ENCODE measurements around the gene IL17REL. TPM values are rescaled to one million over a fixed set of nuclear protein-coding genes. Genes with fewer than 3 reads are reported as not detected.

Gene IL17REL
- total RNA-seq, 1 donor from 2014 or later: not detected

DNA sequence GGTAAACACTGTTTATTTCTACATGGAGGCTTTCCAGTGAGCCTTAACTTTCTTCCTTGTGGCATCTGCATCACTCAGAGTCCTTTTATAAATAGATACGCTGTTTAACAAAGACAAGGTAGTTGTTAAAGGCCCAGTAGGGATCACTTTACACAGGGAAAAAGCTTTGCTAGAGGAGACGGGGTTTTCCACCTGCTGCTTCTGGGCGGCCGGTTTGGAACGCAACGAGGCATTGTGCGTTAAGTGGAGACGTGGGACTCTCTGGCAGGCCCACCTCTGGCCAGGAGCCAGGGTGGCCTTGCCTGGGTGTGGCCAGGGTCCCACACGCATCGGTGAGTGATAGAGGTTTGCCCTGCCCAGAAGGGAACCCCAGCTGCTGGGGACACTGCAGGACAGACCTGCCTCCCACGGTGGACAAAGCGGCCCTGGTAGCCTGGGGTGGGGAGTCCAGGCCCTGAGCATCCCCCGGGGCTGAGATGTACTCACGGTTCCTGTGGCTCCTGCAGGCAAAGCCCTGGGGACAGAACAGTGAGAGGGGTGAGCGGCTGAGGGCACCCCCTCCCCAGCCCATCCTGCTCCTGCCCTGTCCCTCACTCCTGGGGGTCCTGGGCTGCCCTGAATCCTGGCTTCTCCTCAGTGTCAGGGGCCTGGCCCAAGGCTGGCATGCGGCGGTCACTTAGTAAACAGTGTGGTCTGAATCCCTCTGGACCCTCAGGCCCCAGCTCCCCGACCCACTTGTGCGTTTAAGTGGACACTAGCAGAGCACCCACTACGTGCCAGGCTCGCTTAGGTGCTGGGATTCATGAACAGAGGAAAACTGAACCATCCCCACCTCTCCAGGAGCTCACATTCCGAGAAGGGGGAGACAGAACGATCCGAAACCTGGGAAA lies 4.2 kb downstream of the IL17REL start:
- no peak for DNase-seq (ENCODE audit: extremely low read depth, low read depth, low spot score)

DNA sequence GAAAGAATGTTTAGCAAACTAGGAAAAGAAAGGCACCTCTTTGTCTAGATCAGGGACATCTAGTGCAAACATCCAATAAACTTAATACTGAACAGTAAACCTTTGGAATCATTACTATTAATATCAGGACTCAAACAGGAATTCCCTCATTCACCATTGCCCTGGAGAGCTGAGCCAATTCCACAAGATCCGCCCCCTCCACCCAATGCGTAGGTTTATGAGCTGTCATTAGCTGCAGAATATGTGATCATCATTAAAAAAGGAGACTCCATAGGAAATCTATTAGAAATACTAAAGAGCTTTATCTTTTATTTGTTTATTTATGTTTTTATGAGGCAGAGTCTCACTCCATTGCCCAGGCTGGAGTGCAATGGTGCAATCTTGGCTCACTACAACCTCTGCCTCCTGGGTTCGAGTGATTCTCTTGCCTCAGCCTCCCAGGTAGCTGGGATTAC lies 5.5 kb downstream of the IL17REL start:
- no peak for DNase-seq (ENCODE audit: extremely low read depth, low read depth, low spot score)

- DNase-seq (ENCODE audit: extremely low read depth, low read depth, low spot score): no peak
Observed at GRCh38 chr22:50004918-50005317, 7.6 kb downstream of the IL17REL start.

DNA sequence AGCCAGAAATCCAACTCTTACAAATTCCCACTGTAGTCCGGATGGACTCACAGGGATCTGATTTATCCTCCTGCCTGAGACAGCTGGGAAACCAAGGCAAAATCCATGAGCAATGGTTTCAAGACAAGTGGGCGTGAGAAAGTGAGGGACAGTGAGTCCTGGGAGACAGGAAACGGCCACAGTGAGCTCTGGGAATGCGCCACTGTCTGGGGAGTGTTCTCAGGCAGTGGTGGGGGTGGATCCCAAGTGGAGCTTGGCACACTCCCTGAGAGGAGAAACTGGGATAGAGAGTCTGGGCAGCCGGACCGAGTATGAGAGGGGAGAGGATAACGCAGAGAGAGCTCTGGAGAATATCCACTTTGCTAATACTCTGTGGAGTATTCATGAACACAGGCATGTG lies 9.8 kb downstream of the IL17REL start:
- no peak for DNase-seq (ENCODE audit: extremely low read depth, low read depth, low spot score)

- DNase-seq (ENCODE audit: extremely low read depth, low read depth, low spot score): no peak
Observed at GRCh38 chr22:50001388-50002231, 11.0 kb downstream of the IL17REL start.

DNA sequence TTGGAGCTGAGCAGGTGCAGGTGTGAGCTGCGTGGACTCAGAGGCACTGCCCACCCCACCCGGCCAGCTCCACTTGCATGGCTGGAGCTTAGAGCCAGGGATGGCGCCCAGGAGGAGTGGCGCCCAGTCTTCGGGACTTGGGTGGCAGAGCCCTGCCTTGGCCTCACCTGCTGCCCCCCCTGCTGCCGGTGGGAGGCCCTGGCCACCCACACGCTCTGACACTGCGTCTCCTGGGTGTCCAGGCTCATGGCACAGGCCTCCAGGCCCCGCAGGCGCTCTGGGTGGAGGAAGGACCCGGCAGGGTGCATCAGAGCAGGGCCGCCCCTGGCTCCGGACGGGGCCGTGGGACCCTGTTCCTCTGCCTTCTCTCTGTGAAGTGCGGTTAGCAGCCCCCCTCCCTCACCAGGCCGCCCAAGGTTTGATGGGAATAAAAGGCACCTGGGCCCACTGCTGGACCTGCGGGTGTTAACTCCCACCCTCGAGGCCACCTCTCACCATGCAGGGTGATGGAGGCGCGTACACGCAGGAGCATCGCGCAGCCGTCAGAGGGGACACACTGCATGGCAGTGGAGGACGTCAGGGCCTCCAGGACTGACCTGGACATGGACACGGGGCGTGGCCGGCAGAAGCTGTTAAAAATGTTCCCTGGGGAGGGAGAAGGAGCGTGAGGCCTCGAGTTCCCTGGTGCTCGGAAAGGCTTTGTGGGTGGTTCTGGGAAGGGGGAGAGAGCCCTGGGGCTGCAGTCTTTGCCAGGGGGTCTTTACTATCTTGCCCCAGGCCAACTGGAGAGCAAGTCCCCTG lies 11.8 kb downstream of the IL17REL start:
- no peak for DNase-seq (ENCODE audit: extremely low read depth, low read depth, low spot score)

DNA sequence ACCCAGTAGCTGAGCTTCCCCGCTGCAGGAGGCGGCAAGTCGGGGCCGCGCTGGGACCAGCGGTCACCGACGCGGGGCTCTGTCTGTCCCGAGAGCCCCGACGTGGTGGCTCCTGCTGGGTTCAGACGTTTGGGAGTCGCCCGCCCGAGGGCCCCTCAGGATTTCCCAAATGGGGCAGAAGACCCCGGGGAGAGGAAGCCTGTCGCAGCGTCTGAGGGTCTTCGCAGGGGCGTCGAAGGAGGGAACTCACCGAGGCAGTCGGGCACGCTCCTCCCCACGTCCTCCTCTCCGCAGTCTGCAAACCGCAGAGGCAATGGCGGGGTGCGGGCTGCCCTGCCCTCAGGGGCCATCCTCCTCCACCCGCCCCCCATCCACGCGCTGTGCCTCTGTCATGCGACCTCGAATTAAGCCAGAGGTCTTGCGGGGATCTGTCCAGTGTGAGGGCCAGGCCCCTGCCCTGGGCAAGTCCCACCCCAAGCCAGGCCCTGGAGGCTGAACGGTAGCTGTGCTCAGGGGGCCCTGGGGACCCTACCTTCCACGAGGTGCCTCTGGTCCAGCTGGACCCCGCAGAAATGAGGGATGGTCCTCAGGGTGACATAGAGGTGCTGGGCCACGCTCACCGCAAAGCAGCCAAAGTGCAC lies 12.5 kb downstream of the IL17REL start:
- DNase-seq (ENCODE audit: extremely low read depth, low read depth, low spot score): no peak

DNA sequence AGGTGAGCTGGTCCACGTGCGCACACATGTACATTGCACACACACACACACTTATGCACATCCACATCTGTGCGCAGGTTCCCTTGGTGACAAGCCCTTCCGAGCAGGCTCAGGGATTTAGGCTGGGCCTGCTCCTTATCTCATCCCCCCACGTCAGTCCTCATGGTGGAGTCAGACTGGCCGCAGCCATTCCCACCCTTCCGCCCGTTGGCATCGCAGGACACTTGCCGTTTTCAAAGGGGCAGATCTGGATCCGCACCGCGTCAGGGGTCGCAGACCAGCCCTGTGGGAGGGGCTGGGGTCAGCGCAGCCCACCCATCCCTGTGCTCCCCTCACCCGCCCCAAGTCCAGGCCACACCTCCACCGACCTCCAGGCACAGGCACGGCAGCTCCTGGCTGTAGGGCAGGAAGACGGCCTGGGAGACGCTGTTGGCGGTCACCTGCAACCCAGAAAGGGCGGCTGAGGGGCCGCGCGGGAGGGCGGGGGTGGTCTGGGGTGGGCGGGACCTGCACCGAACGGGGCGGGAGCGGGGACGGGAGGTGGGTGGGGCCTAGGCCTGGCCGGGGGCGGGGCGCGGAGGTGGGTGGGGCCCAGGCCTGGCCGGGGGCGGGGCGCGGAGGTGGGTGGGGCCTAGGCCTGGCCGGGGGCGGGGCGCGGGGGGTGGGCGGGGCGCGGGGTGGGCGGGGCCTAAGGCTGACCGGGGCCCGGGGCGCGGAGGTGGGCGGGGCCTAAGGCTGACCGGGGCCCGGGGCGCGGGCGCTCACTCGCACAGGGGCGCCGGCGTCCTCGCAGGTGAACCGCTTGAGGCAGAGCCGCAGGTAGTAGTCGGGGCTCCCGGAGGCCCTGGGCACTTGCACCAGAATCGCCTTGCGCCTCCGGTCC lies 13.3 kb downstream of the IL17REL start:
- no peak for DNase-seq (ENCODE audit: extremely low read depth, low read depth, low spot score)

DNA sequence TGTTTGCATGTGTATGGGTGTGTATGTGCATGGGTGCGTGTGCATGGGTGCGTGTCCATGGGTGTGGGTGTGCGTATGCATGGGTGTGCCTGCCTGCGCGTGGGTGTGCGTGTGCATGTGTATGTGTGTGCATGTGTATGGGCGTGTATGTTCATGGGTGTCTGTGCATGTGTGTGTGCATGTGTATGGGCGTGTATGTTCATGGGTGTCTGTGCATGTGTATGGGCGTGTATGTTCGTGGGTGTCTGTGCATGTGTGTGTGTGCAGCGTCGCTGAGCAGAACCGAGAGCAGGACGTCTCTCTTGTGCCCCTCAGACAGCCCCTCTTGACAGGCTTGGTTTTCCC lies 13.9 kb downstream of the IL17REL start:
- DNase-seq (ENCODE audit: extremely low read depth, low read depth, low spot score): no peak

- DNase-seq (ENCODE audit: extremely low read depth, low read depth, low spot score): no peak
Observed at GRCh38 chr22:49997932-49998717, 14.4 kb downstream of the IL17REL start.

DNA sequence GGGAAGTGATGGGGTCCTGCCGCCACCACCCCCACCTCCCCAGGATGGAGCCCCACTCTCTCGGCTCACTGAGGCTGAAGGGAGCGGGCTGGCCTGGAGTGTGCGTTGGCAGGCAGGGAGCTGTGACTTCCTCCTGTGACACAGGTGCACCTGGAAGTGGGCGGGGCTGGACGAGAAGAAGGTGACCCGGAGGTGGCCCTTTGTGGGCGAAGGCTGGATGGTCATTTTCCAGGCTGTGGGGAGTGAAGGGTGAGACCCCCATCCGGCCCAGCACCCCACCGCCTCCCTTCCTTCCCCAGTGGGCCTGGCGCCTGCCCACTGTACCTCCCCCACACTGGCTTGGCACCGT lies 15.3 kb downstream of the IL17REL start:
- no peak for DNase-seq (ENCODE audit: extremely low read depth, low read depth, low spot score)

DNA sequence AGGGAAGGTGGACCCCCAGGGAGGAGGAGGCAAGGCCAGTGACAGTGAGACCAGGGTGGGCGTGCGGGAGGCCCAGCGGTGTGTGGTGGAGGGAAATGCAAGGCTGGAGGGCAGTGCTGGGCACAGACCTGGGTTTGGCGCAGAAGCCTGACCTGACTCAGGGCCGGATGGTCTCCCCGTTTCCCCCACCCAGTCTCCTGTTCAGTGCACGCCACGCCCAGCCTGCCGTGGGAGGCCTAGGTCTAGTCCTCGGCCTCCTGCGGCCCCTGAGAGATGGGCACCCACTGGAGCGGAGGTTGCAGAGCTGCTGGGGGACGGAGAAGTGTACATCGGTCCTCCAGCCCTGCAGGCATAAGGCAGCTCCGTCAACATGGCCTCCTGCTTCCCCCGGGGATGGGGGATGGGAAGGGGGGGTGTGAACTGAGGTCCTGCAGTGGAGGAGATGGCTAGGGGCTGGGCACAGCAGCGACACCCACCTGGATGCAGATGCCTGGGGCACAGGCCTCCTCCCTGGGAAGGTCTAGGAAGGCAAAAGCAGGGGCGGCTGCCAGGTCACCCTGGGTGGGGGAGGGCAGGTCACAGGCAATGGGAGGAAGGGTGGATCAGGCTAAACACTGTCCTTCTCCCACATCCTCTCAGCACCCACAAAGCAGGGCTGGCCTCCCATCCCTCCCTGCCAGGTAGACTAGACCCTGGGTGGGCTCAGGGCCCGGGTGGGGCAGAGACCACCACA lies 15.9 kb downstream of the IL17REL start:
- no peak for DNase-seq (ENCODE audit: extremely low read depth, low read depth, low spot score)

DNA sequence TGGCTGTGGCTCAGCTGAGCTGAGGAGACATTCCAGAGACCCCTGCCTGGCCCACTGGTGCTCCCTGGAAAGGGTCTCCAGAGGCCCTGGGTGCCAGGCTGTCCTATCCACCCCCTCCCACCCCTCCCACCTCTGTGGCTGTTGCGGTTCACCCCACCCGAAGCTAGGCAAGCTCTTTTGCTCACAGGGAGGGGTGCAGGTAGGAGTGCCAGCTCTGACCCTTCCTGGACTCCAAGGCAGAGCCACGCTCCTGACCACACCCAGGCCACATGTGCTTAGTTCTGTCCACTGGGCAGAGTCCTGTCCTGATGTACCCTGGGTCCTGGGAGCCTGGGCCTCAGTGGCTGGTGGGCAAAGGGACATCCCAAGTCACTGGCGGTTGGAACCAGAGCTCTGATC lies 16.4 kb downstream of the IL17REL start:
- DNase-seq (ENCODE audit: extremely low read depth, low read depth, low spot score): no peak

DNA sequence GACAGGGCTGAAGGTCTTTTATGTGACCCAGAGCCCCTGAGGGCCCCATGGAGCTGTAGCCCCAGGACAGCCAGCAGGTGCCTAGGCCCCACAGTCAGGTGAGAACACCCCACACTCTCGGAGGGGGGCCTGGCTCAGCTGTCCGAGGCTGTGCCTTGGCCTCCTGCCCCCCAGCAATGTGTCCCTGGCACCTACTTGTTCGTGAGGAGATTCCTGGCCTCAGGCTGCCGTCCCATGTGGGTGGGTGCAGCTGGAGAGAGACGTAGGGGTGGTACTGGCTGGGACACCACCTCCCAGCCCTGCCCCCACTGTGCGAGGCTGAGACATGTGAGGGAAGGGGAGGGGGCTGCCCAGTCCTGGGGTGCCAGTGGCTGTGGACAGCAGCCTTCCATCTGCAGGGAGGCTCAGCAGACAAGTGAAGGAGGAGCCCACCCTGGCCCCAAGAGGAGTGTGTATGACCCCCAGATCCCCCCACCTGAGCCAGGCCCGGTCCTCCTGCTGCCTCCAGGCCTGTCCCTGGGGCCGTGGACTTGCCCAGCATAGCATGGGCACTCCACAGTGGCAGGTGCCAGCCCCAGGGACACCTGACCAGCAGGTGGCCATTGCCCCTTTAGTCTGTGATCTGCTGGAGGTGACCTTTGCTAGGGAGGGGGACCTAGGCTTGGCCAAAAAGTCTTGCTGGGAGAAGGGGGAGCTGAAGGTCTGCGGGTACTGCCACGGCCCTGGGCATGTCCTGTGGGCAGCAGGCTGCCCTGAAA lies 17.0 kb downstream of the IL17REL start:
- no peak for DNase-seq (ENCODE audit: extremely low read depth, low read depth, low spot score)

DNA sequence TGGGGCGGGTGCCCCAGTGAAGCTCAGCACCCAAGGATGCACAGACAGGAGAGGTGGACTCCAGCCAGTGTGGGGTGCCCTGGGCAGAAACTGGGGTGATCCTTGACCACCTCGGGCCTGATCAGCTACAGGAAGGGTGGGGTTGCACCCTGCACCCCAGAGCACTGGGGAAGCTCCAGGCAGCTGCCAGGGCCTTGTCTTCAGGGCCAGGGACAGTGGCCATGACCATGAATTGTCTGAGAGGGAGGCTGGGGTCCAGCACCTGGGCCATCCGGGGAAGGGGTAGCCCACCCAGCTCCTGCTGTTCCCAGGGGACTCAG lies 17.6 kb downstream of the IL17REL start:
- no peak for DNase-seq (ENCODE audit: extremely low read depth, low read depth, low spot score)

GRCh38 chr22:49994361-49995040 lies 18.1 kb downstream of the IL17REL start:
- DNase-seq (ENCODE audit: extremely low read depth, low read depth, low spot score): no peak

All from glomerular endothelial cell (primary cell).